HepG2 (cell line): ENCODE results near the gene NDRG3. TPM values are rescaled to one million over a fixed set of nuclear protein-coding genes. Genes with fewer than 3 reads are reported as not detected.

Experiments used
- CSRNP1 ChIP-seq: sonication (generic); formaldehyde crosslinking; IDR thresholded peaks from 2 replicates; pipeline ENCODE4 v1.8.1; 2023; ENCODE audit warnings: mild to moderate bottlenecking, missing genetic modification reagents
- FOXJ3 ChIP-seq: sonication (generic); formaldehyde crosslinking; IDR thresholded peaks from 2 replicates; pipeline ENCODE4 v1.4.0; 2020; ENCODE audit warnings: missing genetic modification reagents, mild to moderate bottlenecking, borderline replicate concordance
- HMGXB3 ChIP-seq: sonication (generic); formaldehyde crosslinking; IDR thresholded peaks from 2 replicates; pipeline ENCODE4 v1.4.0; 2020; ENCODE audit warnings: missing genetic modification reagents, borderline replicate concordance
- JARID2 ChIP-seq: sonication (generic); formaldehyde crosslinking; IDR thresholded peaks from 2 replicates; pipeline ENCODE4 v1.8.1; 2023; ENCODE audit warnings: missing genetic modification reagents, inconsistent platforms; ENCODE audit not compliant: insufficient replicate concordance
- MAX ChIP-seq: IDR thresholded peaks from 2 replicates; pipeline ENCODE4 v1.6.1; 2012; ENCODE audit warnings: inconsistent platforms
- MZF1 ChIP-seq: sonication (generic); formaldehyde crosslinking; IDR thresholded peaks from 2 replicates; pipeline ENCODE4 v1.8.1; 2023; ENCODE audit warnings: mild to moderate bottlenecking, missing genetic modification reagents, borderline replicate concordance
- PCBP1 ChIP-seq: fragments of 200-400 bp; formaldehyde crosslinking; IDR thresholded peaks from 2 replicates; pipeline ENCODE4 v1.6.1; 2017; ENCODE audit warnings: mild to moderate bottlenecking, low read depth, low read length, borderline replicate concordance
- POLR2AphosphoS5 ChIP-seq: IDR thresholded peaks from 2 replicates; pipeline ENCODE4 v1.6.1; 2012; ENCODE audit warnings: low read depth, low read length
- WIZ ChIP-seq: sonication (generic); formaldehyde crosslinking; IDR thresholded peaks from 2 replicates; pipeline ENCODE4 v1.5.1; 2020; ENCODE audit warnings: mild to moderate bottlenecking, missing genetic modification reagents
- ZBTB1 ChIP-seq: sonication (generic); formaldehyde crosslinking; IDR thresholded peaks from 2 replicates; pipeline ENCODE4 v1.4.0; 2020; ENCODE audit warnings: missing genetic modification reagents, borderline replicate concordance
- ZNF235 ChIP-seq: sonication (generic); formaldehyde crosslinking; IDR thresholded peaks from 2 replicates; pipeline ENCODE4 v1.8.1; 2023; ENCODE audit warnings: mild to moderate bottlenecking, missing genetic modification reagents, borderline replicate concordance
- ZNF496 ChIP-seq: sonication (generic); formaldehyde crosslinking; IDR thresholded peaks from 2 replicates; pipeline ENCODE4 v1.8.1; 2023; ENCODE audit warnings: mild to moderate bottlenecking, moderate library complexity, missing genetic modification reagents; ENCODE audit not compliant: insufficient replicate concordance
- ZSCAN29 ChIP-seq: sonication (generic); formaldehyde crosslinking; conservative IDR thresholded peaks from 2 replicates; pipeline ENCODE4 v1.4.0; 2020; ENCODE audit warnings: mild to moderate bottlenecking, missing genetic modification reagents
- polyA plus RNA-seq, 8 experiments: library from polyadenylated mRNA; depleted of rRNA in 3 of 8; stranded (reverse) in 7 of 8; unstranded in 1 of 8; fragments of >200 nt; fragmentation: Illumina TruSeq in 4 of 8; extraction: Trizol in 4 of 8; gene quantifications; 2 replicates each; pipeline versions ENCODE4 v1.2.1 to v1.2.3, GENCODE V29; 2011 to 2016; ENCODE audit warnings: low read depth in 4 of 8, missing spikeins in 1 of 8, mixed read lengths in 1 of 8; ENCODE audit not compliant: insufficient read depth in 1 of 8
- total RNA-seq, 5 experiments: library from RNA; depleted of rRNA; stranded (reverse); fragments of >200 nt; fragmentation: Illumina TruSeq; extraction: Trizol; gene quantifications; 2 replicates each; pipeline ENCODE4 v1.2.3, GENCODE V29; 2016; ENCODE audit warnings: low read depth in 1 of 5
- TF ChIP-seq, protein P1 (sequence below): sonication (generic); formaldehyde crosslinking; IDR thresholded peaks from 2 replicates; pipeline ENCODE4 v1.4.0; 2020; ENCODE audit warnings: missing genetic modification reagents, borderline replicate concordance
- TF ChIP-seq, protein P2 (sequence below): sonication (generic); formaldehyde crosslinking; IDR thresholded peaks from 2 replicates; pipeline ENCODE4 v1.4.0; 2020; ENCODE audit warnings: mild to moderate bottlenecking, missing genetic modification reagents
- TF ChIP-seq, protein P3 (sequence below): IDR thresholded peaks from 2 replicates; pipeline ENCODE4 v1.6.1; 2016; ENCODE audit warnings: missing compliant biosample characterization, missing genetic modification reagents, borderline replicate concordance

Gene NDRG3
- total and polyA plus RNA-seq, 2 of the 13 experiments (the other 11 are each of a cell fraction or from before 2014, with no cell fraction given) = 36.0 to 40.5 TPM

DNA sequence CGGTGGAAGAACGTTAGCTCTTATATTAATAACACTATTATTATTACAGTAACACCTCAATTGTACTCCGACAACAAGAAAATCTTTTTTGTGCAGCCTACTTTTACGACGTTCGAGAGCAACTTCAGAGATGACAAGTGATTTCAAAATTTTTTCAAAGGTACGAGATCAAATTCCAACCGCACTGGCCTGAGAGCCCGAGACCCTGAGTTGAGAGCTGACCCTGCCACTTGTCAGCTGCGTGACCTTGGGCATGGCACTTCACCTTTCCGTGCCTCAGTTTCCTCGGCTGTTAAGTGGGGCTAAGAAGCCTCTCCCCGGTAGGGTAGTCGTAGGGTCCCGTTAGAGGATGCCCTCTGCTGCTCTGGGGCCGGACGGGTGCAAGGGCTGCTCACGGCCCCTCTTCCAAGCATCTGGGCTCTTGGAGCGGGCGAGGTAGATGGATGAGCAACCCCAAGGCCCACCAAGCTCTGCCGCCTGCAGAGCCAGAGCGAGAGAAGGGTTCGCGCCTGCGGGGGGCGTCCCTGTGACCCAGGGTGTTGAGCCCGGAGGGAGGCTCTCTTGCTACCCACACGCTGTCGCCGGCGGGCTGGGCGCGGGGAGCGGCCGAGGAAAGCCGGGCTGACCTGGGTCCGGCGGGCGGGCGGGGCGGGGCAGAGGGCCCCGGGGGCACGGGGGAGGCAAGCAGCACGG lies 510 bp downstream of the NDRG3 start (continued):
- TF ChIP-seq FOXJ3 (0 out of 2 replicates have a peak, but pooled peaks have one; percentile 18), ZNF496 (CRISPR knock-in tag) (no peak), MZF1 (no peak), ZSCAN29 (no peak; the same call in 1 of the 2 replicates), PCBP1 (no peak), WIZ (0 out of 2 replicates have a peak, but pooled peaks have one; percentile 64), POLR2AphosphoS5 (no peak), ZNF235 (no peak), CSRNP1 (CRISPR knock-in tag) (peak; percentile 69; the same call in 1 of the 2 replicates), MAX (no peak; the same call in 1 of the 2 replicates), HMGXB3 (CRISPR knock-in tag) (no peak), JARID2 (CRISPR knock-in tag) (no peak), ZBTB1 (CRISPR knock-in tag) (no peak)
- TF ChIP-seq, protein P1, sequence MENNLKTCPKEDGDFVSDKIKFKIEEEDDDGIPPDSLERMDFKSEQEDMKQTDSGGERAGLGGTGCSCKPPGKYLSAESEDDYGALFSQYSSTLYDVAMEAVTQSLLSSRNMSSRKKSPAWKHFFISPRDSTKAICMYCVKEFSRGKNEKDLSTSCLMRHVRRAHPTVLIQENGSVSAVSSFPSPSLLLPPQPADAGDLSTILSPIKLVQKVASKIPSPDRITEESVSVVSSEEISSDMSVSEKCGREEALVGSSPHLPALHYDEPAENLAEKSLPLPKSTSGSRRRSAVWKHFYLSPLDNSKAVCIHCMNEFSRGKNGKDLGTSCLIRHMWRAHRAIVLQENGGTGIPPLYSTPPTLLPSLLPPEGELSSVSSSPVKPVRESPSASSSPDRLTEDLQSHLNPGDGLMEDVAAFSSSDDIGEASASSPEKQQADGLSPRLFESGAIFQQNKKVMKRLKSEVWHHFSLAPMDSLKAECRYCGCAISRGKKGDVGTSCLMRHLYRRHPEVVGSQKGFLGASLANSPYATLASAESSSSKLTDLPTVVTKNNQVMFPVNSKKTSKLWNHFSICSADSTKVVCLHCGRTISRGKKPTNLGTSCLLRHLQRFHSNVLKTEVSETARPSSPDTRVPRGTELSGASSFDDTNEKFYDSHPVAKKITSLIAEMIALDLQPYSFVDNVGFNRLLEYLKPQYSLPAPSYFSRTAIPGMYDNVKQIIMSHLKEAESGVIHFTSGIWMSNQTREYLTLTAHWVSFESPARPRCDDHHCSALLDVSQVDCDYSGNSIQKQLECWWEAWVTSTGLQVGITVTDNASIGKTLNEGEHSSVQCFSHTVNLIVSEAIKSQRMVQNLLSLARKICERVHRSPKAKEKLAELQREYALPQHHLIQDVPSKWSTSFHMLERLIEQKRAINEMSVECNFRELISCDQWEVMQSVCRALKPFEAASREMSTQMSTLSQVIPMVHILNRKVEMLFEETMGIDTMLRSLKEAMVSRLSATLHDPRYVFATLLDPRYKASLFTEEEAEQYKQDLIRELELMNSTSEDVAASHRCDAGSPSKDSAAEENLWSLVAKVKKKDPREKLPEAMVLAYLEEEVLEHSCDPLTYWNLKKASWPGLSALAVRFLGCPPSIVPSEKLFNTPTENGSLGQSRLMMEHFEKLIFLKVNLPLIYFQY (CRISPR knock-in tag) = no peak
- TF ChIP-seq, protein P2, sequence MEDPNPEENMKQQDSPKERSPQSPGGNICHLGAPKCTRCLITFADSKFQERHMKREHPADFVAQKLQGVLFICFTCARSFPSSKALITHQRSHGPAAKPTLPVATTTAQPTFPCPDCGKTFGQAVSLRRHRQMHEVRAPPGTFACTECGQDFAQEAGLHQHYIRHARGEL (CRISPR knock-in tag) = no peak
- TF ChIP-seq, protein P3, sequence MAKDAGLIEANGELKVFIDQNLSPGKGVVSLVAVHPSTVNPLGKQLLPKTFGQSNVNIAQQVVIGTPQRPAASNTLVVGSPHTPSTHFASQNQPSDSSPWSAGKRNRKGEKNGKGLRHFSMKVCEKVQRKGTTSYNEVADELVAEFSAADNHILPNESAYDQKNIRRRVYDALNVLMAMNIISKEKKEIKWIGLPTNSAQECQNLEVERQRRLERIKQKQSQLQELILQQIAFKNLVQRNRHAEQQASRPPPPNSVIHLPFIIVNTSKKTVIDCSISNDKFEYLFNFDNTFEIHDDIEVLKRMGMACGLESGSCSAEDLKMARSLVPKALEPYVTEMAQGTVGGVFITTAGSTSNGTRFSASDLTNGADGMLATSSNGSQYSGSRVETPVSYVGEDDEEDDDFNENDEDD (CRISPR knock-in tag) = no peak
